ENCODE results near the gene DBR1. TPM values are rescaled to one million over a fixed set of nuclear protein-coding genes. Genes with fewer than 3 reads are reported as not detected.

DBR1 gene
- total and polyA plus RNA-seq, 4 donors = 3.2 to 11.0 (median 5.6) TPM

DNA sequence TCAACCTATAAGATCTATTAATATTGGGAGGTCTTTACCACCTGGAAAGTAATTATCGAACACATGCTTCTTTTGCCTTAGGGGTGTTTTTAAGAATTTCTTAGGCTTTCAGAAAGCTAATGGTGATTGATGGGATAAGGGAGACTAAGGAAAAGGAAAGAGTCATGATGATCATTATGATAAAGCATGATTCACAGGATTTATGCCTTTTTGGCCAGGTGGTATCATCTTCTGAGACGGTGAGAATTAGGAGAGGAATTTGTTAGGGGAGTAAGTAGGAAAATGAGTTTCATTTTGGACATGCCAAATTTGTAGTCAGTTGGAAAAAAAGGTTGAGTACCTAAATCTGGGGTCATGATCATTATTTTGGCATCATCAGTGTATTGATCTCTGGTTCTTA is 21.3 kb upstream of the DBR1 start:
- no peaks in the 10 kb centered on the region for H3K9me3 ChIP-seq (ENCODE audit: control insufficient read depth in 4 of 4, low read length in 3 of 4)
- H3K4me1 ChIP-seq (ENCODE audit: control insufficient read depth in 4 of 4, insufficient read depth in 4 of 4, low read length in 3 of 4) = no peaks in the 10 kb centered on the region
- DNase-seq (ENCODE audit: low spot score) = no peak
- no peak overlapping the region for H3K27ac ChIP-seq (ENCODE audit: low read depth in 1 of 2, low read length in 2 of 2)
- H3K4me3 ChIP-seq (ENCODE audit: low read depth in 1 of 3, low read length in 3 of 3) = no peak overlapping the region
- peaks cover 0 to under 1% (median 0%) of the 10 kb centered on the region in 4 donors for H3K36me3 ChIP-seq (ENCODE audit: control insufficient read depth in 4 of 4, insufficient read depth in 3 of 4, low read depth in 1 of 4, low read length in 3 of 4)
- WGBS = 97% methylated on average over 2 of the region's 2 CpGs
- TF ChIP-seq RXRA (IDR thresholded peaks at IDR 0.05) (no peak), FOXA1 (IDR thresholded peaks at IDR 0.05) (no peak), TAF1 (conservative IDR thresholded peaks at IDR 0.05) (no peak), FOXA2 (IDR thresholded peaks at IDR 0.05) (no peak)
- H3K27me3 ChIP-seq (ENCODE audit: control insufficient read depth in 4 of 4, insufficient read depth in 4 of 4, low read length in 3 of 4) = no peaks in the 10 kb centered on the region
- no peak overlapping the region for H3K9ac ChIP-seq (ENCODE audit: low read depth in 1 of 2, low read length in 2 of 2)

- H3K27me3 ChIP-seq (ENCODE audit: control insufficient read depth in 4 of 4, insufficient read depth in 4 of 4, low read length in 3 of 4) = no peaks in the 10 kb centered on the region
- peaks cover 0 to 2% (median 0%) of the 10 kb centered on the region in 4 donors for H3K36me3 ChIP-seq (ENCODE audit: control insufficient read depth in 4 of 4, insufficient read depth in 3 of 4, low read depth in 1 of 4, low read length in 3 of 4)
- DNase-seq (ENCODE audit: low spot score) = no peak
- TF ChIP-seq NR2F2 (IDR thresholded peaks at IDR 0.05) (no peak), HNF4G (IDR thresholded peaks at IDR 0.05) (no peak), JUND (IDR thresholded peaks at IDR 0.05) (no peak), TAF1 (conservative IDR thresholded peaks at IDR 0.05) (no peak)
- WGBS = 83% methylated on average over 2 of the region's 2 CpGs
- H3K4me1 ChIP-seq (ENCODE audit: control insufficient read depth in 4 of 4, insufficient read depth in 4 of 4, low read length in 3 of 4) = no peaks in the 10 kb centered on the region
- H3K4me3 ChIP-seq (ENCODE audit: low read depth in 1 of 3, low read length in 3 of 3) = no peak overlapping the region
- H3K9me3 ChIP-seq (ENCODE audit: control insufficient read depth in 4 of 4, low read length in 3 of 4) = no peaks in the 10 kb centered on the region
- H3K27ac ChIP-seq (ENCODE audit: low read depth in 1 of 2, low read length in 2 of 2) = no peak overlapping the region
- no peak overlapping the region for H3K9ac ChIP-seq (ENCODE audit: low read depth in 1 of 2, low read length in 2 of 2)
Measured at GRCh38 chr3:138195481-138195880, 20.8 kb upstream of the DBR1 start.

- Histone ChIP-seq H3K36me3 (ENCODE audit: control insufficient read depth in 4 of 4, insufficient read depth in 3 of 4, low read depth in 1 of 4, low read length in 3 of 4) (peaks cover 0 to 2% (median 0%) of the 10 kb centered on the region in 4 donors), H3K4me1 (ENCODE audit: control insufficient read depth in 4 of 4, insufficient read depth in 4 of 4, low read length in 3 of 4) (peaks cover 0 to 21% (median 16%) of the 10 kb centered on the region in 4 donors), H3K9me3 (ENCODE audit: control insufficient read depth in 4 of 4, low read length in 3 of 4) (no peaks in the 10 kb centered on the region), H3K9ac (ENCODE audit: low read depth in 1 of 2, low read length in 2 of 2) (peak overlapping the region; percentile 69 to 76), H3K27ac (ENCODE audit: low read depth in 1 of 2, low read length in 2 of 2) (peak overlapping the region; percentile 84 to 91), H3K4me3 (ENCODE audit: low read depth in 1 of 3, low read length in 3 of 3) (peak overlapping the region; percentile 71 to 80 (median 75)), H3K27me3 (ENCODE audit: control insufficient read depth in 4 of 4, insufficient read depth in 4 of 4, low read length in 3 of 4) (no peaks in the 10 kb centered on the region)
- DNase-seq (ENCODE audit: low spot score) = no peak
- WGBS = 3% methylated on average over 17 of the region's 17 CpGs
- TF ChIP-seq TAF1 (conservative IDR thresholded peaks at IDR 0.05) = peak; percentile 9
- TF ChIP-seq RAD21 (IDR thresholded peaks at IDR 0.05) = no peak
- TF ChIP-seq REST (IDR thresholded peaks at IDR 0.05) = peak; percentile 19
- no peak for TF ChIP-seq NR2F2 (IDR thresholded peaks at IDR 0.05)
- TF ChIP-seq, protein P1, sequence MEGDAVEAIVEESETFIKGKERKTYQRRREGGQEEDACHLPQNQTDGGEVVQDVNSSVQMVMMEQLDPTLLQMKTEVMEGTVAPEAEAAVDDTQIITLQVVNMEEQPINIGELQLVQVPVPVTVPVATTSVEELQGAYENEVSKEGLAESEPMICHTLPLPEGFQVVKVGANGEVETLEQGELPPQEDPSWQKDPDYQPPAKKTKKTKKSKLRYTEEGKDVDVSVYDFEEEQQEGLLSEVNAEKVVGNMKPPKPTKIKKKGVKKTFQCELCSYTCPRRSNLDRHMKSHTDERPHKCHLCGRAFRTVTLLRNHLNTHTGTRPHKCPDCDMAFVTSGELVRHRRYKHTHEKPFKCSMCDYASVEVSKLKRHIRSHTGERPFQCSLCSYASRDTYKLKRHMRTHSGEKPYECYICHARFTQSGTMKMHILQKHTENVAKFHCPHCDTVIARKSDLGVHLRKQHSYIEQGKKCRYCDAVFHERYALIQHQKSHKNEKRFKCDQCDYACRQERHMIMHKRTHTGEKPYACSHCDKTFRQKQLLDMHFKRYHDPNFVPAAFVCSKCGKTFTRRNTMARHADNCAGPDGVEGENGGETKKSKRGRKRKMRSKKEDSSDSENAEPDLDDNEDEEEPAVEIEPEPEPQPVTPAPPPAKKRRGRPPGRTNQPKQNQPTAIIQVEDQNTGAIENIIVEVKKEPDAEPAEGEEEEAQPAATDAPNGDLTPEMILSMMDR (IDR thresholded peaks at IDR 0.05; ENCODE audit: low read depth, low read length, missing input control) = no peak
- no peak for TF ChIP-seq JUND (IDR thresholded peaks at IDR 0.05)
- no peak for TF ChIP-seq HNF4G (IDR thresholded peaks at IDR 0.05)
- no peak for TF ChIP-seq SP1 (IDR thresholded peaks at IDR 0.05)
- no peak for TF ChIP-seq HNF4A (conservative IDR thresholded peaks at IDR 0.05)
- TF ChIP-seq EGR1 (IDR thresholded peaks at IDR 0.05; ENCODE audit: low read depth in 2 of 2) = no peak
Measured at GRCh38 chr3:138188013-138188730, 13.5 kb upstream of the DBR1 start.

Measured in liver (tissue), 9 donors.